Activated T-helper 1 cell treated with anti-CD3 and anti-CD28 coated beads, Interleukin-12 subunit alpha, Interleukin-12 subunit beta, Interleukin-2, Interleukin-4 antibody, amounts not matched to agents 30 ng/mL and 10 ng/mL and 1 ng/mL, durations not matched to agents 14 hours and 24 hours and 36 hours (primary cell): ENCODE data around the gene SGTB. TPM values are rescaled to one million over a fixed set of nuclear protein-coding genes. Genes with fewer than 3 reads are reported as not detected.
"Not testable (repeated sequence)": the region's sequence is repeated elsewhere in the genome, so short reads cannot be mapped to it uniquely, and the experiment has no call there.

Experiments used
- DNase-seq: peaks from one replicate; pipeline ENCODE4 v3.0.0; 2021; ENCODE audit warnings: low spot score
- H3K27ac Mint-ChIP-seq: one replicate; pipeline ENCODE4 v1.8.0; 2021; ENCODE audit warnings: mild to moderate bottlenecking, mixed read lengths
- H3K27me3 Mint-ChIP-seq: one replicate; pipeline ENCODE4 v1.8.0; 2022; ENCODE audit warnings: mild to moderate bottlenecking, moderate library complexity, mixed read lengths; ENCODE audit not compliant: insufficient read depth
- H3K36me3 Mint-ChIP-seq: one replicate; pipeline ENCODE4 v1.8.0; 2021; ENCODE audit warnings: low read depth, mixed read lengths
- H3K4me1 Mint-ChIP-seq: one replicate; pipeline ENCODE4 v1.8.0; 2021; ENCODE audit warnings: low read depth, mixed read lengths
- H3K4me3 Mint-ChIP-seq: one replicate; pipeline ENCODE4 v1.8.0; 2021; ENCODE audit warnings: mild to moderate bottlenecking, moderate library complexity, mixed read lengths
- H3K9me3 Mint-ChIP-seq: one replicate; pipeline ENCODE4 v1.8.0; 2021; ENCODE audit warnings: mixed read lengths
- intact Hi-C: fragments of 100-400 bp; cut with micrococcal nuclease; formaldehyde crosslinking; loops from one replicate; pipeline ENCODE4 v1.15.1; 2024
- total RNA-seq: library from RNA; stranded (reverse); gene quantifications from 2 replicates; pipeline ENCODE4 v1.2.3, GENCODE V29; 2022

Gene SGTB
- total RNA-seq, 1 donor from 2014 or later: 11.3 TPM

- Mint-ChIP-seq H3K9me3 (no peaks in the 10 kb centered on the region), H3K4me3 (no peak overlapping the region), H3K27me3 (no peaks in the 10 kb centered on the region), H3K27ac (no peak overlapping the region), H3K4me1 (no peaks in the 10 kb centered on the region), H3K36me3 (no peaks in the 10 kb centered on the region)
- intact Hi-C loops: no loop called here
- DNase-seq: no peak
Measured at GRCh38 chr5:65750938-65751337, 29.0 kb upstream of the SGTB start.

GRCh38 chr5:65749956-65750355 is 28.0 kb upstream of the SGTB start:
- intact Hi-C loops: no loop called here
- no peaks in the 10 kb centered on the region for H3K27me3 Mint-ChIP-seq
- no peaks in the 10 kb centered on the region for H3K9me3 Mint-ChIP-seq
- H3K4me1 Mint-ChIP-seq: no peaks in the 10 kb centered on the region
- H3K4me3 Mint-ChIP-seq: no peak overlapping the region
- DNase-seq: no peak
- no peak overlapping the region for H3K27ac Mint-ChIP-seq
- no peaks in the 10 kb centered on the region for H3K36me3 Mint-ChIP-seq

GRCh38 chr5:65749221-65749844 is 27.4 kb upstream of the SGTB start:
- Mint-ChIP-seq H3K4me1 (no peaks in the 10 kb centered on the region), H3K36me3 (no peaks in the 10 kb centered on the region), H3K4me3 (no peak overlapping the region), H3K27ac (no peak overlapping the region), H3K27me3 (no peaks in the 10 kb centered on the region), H3K9me3 (no peaks in the 10 kb centered on the region)
- no peak for DNase-seq
- intact Hi-C loops: no loop called here

- Mint-ChIP-seq H3K36me3 (no peaks in the 10 kb centered on the region), H3K9me3 (peaks cover 6% of the 10 kb centered on the region), H3K27me3 (peaks cover 3% of the 10 kb centered on the region), H3K4me1 (peaks cover 16% of the 10 kb centered on the region), H3K4me3 (no peak overlapping the region), H3K27ac (no peak overlapping the region)
- intact Hi-C loops: loop anchor here (1.0 to 5.0 kb wide), 6 partner anchors 62 to 565 kb away; partner anchors contain the start of genes ERBIN and SREK1
- no peak for DNase-seq
Measured at GRCh38 chr5:65742565-65743231, 20.8 kb upstream of the SGTB start.

- no peak overlapping the region for H3K27ac Mint-ChIP-seq
- intact Hi-C loops: no loop called here
- no peaks in the 10 kb centered on the region for H3K36me3 Mint-ChIP-seq
- peaks cover 16% of the 10 kb centered on the region for H3K4me1 Mint-ChIP-seq
- H3K4me3 Mint-ChIP-seq: no peak overlapping the region
- no peak for DNase-seq
- H3K9me3 Mint-ChIP-seq: peaks cover 6% of the 10 kb centered on the region
- H3K27me3 Mint-ChIP-seq: peaks cover 3% of the 10 kb centered on the region
Measured at GRCh38 chr5:65739162-65739561, 17.3 kb upstream of the SGTB start.

GRCh38 chr5:65738305-65738704 is 16.4 kb upstream of the SGTB start:
- Mint-ChIP-seq H3K4me3 (no peak overlapping the region), H3K27ac (no peak overlapping the region), H3K9me3 (peaks cover 6% of the 10 kb centered on the region), H3K4me1 (peaks cover 16% of the 10 kb centered on the region), H3K27me3 (peaks cover 3% of the 10 kb centered on the region), H3K36me3 (no peaks in the 10 kb centered on the region)
- intact Hi-C loops: no loop called here
- no peak for DNase-seq

GRCh38 chr5:65737842-65738241 is 15.9 kb upstream of the SGTB start:
- H3K4me3 Mint-ChIP-seq: no peak overlapping the region
- no peak for DNase-seq
- no peaks in the 10 kb centered on the region for H3K36me3 Mint-ChIP-seq

GRCh38 chr5:65736011-65736410 is 14.1 kb upstream of the SGTB start:
- H3K9me3 Mint-ChIP-seq: peaks cover 6% of the 10 kb centered on the region
- DNase-seq: no peak
- intact Hi-C loops: no loop called here

More at GRCh38 chr5:65737842-65738241, 15.9 kb upstream of the SGTB start:
- Mint-ChIP-seq H3K27me3 (peaks cover 1% of the 10 kb centered on the region), H3K9me3 (peaks cover 6% of the 10 kb centered on the region), H3K4me1 (peaks cover 14% of the 10 kb centered on the region), H3K27ac (no peak overlapping the region)
- intact Hi-C loops: no loop called here

GRCh38 chr5:65734921-65735320 is 13.0 kb upstream of the SGTB start:
- Mint-ChIP-seq H3K27ac (no peak overlapping the region), H3K9me3 (peaks cover 6% of the 10 kb centered on the region), H3K36me3 (no peaks in the 10 kb centered on the region), H3K4me3 (no peak overlapping the region), H3K4me1 (peaks cover 4% of the 10 kb centered on the region), H3K27me3 (no peaks in the 10 kb centered on the region)
- intact Hi-C loops: no loop called here
- no peak for DNase-seq

More at GRCh38 chr5:65736011-65736410, 14.1 kb upstream of the SGTB start:
- Mint-ChIP-seq H3K36me3 (no peaks in the 10 kb centered on the region), H3K4me3 (no peak overlapping the region), H3K27ac (no peak overlapping the region), H3K4me1 (peaks cover 9% of the 10 kb centered on the region), H3K27me3 (no peaks in the 10 kb centered on the region)

- H3K9me3 Mint-ChIP-seq, H3K4me1 Mint-ChIP-seq, H3K27me3 Mint-ChIP-seq, H3K4me3 Mint-ChIP-seq, DNase-seq, H3K27ac Mint-ChIP-seq, intact Hi-C loops, H3K36me3 Mint-ChIP-seq: not testable (repeated sequence)
Measured at GRCh38 chr5:65734196-65734775, 12.4 kb upstream of the SGTB start.

GRCh38 chr5:65732046-65732445 is 10.1 kb upstream of the SGTB start:
- DNase-seq, H3K4me3 Mint-ChIP-seq, intact Hi-C loops, H3K27ac Mint-ChIP-seq, H3K9me3 Mint-ChIP-seq, H3K36me3 Mint-ChIP-seq, H3K27me3 Mint-ChIP-seq, H3K4me1 Mint-ChIP-seq: not testable (repeated sequence)

- intact Hi-C loops: no loop called here
- Mint-ChIP-seq H3K9me3 (no peaks in the 10 kb centered on the region), H3K27me3 (no peaks in the 10 kb centered on the region), H3K4me1 (no peaks in the 10 kb centered on the region), H3K27ac (no peak overlapping the region), H3K36me3 (no peaks in the 10 kb centered on the region), H3K4me3 (no peak overlapping the region)
- DNase-seq: no peak
Measured at GRCh38 chr5:65730910-65731309, 9.0 kb upstream of the SGTB start.

- Mint-ChIP-seq H3K4me3 (no peak overlapping the region), H3K9me3 (no peaks in the 10 kb centered on the region), H3K4me1 (peaks cover 7% of the 10 kb centered on the region), H3K27ac (no peak overlapping the region), H3K36me3 (no peaks in the 10 kb centered on the region), H3K27me3 (no peaks in the 10 kb centered on the region)
- intact Hi-C loops: loop anchor here (10.0 kb wide), 1 partner anchor 1097 kb away; no protein-coding TSS in a partner anchor
- DNase-seq: no peak
Measured at GRCh38 chr5:65728218-65728617, 6.3 kb upstream of the SGTB start.
